GM18868 (cell line): ENCODE results near the gene KRT6C.

ENCODE experiments used
- ATAC-seq: cut with Tn5 transposase; IDR thresholded peaks from one replicate; pipeline ENCODE4 v1.9.1; 2021; ENCODE audit warnings: mild to moderate bottlenecking, moderate library complexity; ENCODE audit not compliant: unreplicated experiment

The KRT6C gene

DNA sequence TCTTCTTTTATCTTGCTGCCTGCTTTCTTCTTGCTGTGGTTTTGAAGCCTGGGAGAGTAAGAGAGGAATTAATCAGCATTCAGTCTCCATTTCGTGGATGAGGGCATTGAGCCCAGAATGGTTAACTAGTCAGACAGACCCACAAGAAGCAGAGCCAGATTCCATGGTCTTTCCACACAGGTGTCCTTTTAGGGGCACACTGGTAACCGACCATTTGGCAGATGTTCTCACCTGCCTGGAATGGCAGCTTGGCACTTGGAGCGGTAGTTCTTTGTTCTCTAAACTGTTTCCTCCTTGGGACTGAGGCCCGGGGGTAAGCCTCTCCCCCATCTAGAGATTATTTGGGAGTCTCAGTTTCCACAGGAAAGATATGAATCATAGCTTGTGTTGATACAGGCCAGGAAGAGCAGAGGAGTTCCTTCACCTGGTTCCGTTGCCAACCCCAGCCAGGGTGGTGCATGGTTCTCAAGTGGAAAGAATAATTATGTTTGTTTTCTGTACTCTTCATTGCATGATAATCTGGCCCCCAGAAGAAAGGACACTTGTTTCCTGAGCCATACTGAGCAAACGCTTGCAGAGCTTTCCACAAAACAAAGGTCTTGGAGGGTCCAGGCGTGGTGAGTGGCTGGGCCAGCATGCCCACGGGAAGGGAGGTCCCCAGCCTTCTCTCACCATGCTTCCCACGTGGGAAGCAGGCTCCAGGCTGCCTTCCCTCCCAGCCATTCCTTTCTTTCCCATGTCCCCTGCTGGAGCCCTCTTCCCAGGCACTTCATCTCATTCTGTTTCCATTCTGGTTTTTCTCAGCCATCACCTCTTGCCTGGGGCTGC lies 37.4 kb downstream of the KRT6C start:
- no peak for ATAC-seq

DNA sequence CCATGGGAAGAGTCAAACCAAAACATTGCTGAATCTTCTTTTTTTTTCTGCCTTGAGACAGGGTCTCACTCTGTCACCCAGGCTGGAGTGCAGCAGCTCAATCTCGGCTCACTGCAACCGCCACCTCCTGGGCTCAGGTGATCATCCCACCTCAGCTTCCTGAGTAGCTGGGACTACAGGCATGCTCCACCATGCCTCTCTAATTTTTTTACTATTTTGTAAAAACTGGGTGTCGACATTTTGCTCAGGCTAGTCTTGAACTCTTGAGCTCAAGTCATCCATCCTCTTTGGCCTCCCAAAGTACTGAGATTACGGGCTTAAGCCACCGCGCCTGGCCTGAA lies 38.0 kb downstream of the KRT6C start:
- no peak for ATAC-seq

- ATAC-seq = no peak
Measured at GRCh38 chr12:52434760-52435530, 38.7 kb downstream of the KRT6C start.

DNA sequence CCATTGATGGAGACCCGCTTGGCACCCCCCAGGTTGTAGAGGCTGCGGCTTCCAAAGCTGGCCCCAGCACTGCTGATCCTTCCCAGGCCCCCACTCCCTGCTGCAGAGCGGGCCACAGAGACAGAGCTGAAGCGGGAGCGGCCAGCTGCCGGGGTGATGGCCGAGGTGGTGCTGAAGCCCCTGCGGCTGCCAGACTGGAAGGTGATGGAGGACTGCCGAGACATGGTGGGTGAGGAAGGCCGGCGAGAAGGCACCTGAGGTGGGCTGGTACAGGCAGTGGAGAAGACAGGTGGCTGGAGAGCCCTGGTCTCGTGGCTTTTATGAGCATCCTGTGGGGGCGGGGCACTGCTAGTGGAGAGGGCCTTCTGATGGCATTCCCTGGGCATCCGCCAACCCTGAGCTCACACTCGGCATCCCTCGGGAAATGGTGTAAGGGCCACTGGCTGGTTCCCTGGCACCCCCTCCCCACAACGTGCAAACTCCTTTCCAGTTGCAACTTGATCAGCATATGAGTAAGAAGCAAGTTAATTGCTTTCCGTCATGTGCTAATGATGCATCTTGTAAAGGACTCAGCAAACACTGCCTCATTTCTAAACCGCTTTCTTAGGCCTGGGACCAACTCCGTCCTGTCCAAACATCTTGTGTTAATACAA lies 39.4 kb downstream of the KRT6C start, which contains the start of gene KRT75:
TSS of gene KRT75 (minus strand) at position 291 of the 653 bp plus-strand sequence. CDS start at position 224, 67 bp downstream.
- no peak for ATAC-seq

DNA sequence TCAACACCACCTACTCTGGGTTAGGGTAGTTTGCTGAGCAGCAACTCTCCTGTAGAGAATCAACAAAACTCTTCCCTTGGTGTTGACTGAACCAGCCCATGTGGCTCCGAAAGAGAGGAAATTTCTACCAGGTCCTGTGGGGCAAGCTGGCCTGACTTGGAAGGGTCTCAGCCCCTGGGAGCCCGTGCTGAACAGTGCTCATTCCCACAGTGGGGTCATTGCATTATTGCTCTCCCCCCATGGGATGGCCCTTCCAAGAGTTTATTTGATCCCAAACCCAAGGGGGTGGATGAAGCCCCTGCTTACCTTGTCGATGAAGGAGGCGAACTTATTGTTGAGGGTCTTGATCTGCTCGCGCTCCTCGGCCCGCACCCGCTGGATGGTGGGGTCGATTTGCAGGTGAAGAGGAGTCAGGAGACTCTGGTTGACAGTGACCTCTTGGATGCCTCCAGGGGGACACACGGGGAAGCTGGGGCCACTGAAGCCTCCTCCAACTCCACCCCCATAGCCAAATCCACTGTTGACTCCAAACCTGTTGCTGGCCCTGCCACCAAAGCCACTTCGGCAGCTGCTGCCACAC lies 40.0 kb downstream of the KRT6C start:
- no peak for ATAC-seq

DNA sequence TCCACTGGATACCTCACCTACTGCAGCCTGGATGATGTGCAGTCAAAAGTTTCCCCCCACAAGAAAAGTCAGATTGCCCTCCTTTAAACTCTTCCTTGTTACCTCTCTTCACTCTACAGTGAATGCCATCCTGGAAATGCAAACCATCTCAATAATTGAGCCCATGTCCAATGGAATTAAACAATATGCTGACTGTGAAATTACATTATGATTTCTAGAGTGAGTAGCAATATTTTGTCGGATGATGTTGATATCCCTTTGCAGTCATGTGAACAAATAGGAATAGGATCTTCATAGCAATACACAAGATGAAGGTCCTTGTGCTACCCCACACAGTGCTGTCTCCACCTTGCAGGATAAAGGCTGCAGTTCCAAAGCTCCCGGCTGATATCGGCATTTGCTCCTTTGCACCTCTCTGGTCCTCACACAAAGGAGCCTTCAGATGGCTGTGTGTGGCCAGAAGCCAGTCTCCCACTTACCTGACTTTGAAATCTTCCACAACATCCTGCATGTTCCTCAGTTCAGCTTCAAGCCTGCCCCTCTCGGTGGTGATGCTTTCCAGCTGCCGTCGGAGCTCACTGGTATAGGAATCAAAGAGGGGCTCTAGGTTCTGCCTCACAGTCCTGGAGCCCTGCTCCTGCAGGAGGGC lies 40.9 kb downstream of the KRT6C start:
- ATAC-seq = no peak

- no peak for ATAC-seq
Measured at GRCh38 chr12:52428121-52428520, 45.5 kb downstream of the KRT6C start.

GRCh38 chr12:52427083-52427482 lies 46.5 kb downstream of the KRT6C start:
- no peak for ATAC-seq

DNA sequence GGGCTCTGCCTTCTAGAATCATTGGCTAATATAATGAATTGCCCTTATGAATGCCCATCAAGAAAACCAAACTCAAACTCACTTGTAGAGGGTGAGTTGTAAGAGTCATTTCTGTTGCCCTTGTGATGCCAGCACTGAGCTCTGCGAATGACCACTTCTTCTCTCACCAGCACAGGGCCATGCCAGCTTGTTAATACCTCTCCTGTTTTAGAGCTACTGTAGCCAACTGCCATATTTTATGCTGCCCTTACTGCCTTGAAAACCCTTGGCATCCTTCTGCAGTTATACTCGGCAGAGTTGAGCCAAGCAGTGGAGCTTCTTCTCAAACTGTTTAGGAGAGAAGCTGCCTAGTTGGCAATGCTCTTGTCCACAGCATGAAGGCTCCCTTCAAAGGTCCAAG lies 47.6 kb downstream of the KRT6C start:
- ATAC-seq = no peak

GRCh38 chr12:52425466-52425865 lies 48.1 kb downstream of the KRT6C start:
- ATAC-seq = no peak

DNA sequence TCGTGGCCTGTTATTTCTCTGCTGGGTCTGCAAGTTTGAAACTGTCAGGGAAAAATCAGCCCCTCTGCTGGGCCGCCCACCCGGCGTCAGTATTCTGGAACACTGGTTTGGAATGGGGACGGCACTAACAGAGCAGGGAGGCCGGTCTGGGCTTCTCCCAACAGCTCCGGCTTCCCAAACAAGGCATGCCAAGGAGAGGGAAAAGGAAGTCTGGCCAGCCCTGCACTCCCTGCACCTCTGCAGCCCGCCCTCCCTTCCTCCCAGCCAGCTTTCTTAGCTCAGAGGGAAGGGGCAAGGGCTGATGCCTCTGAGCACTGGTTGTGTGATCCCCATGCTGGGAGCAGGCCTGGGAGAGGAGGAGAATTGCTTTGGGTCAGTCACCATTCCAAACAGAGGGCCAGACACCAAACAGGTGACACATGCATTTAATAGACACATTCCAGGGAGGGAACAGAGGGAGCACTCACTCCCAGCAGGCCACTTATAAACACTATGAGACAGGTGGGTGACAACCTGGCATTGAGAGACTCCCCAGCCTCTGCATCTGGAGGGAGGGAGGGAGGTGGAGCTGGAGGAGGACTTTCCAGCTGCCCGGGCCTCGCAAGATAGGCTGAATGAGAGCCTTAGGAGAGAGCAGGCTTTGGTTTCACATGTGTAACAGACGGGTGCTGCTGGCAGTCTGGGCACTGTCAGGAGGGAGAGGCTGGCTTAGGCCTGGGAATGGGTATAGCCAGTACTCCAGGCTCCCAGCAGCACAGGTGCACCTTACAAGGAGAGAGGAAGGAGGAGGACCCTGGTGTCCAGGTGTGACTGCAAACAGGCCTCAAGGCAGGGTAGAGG lies 49.7 kb downstream of the KRT6C start:
- no peak for ATAC-seq

DNA sequence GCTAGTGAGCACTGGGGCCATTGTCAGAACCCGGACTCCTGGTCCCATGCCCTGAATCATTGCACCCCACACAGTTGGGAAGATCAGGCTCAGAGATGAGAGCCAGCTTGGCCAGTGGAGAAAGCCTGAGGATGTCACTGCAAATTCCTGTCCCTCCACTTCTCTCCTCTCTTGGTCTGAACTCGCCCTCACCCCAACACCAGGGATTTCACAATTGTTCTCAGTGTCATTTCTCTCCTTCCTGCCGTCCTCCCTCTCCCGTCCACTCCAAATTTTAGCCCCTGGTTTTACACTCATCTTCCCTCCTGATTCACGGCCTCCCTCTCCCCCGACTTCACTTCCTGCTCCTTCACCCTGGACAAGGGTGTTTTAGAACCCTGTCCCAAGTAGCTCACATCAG lies 50.6 kb downstream of the KRT6C start:
- no peak for ATAC-seq

- ATAC-seq = no peak
Measured at GRCh38 chr12:52419656-52420055, 53.9 kb downstream of the KRT6C start.

GRCh38 chr12:52418576-52419110 lies 55.0 kb downstream of the KRT6C start:
- ATAC-seq = no peak
